Right cardiac atrium (tissue), 5 donors: ENCODE measurements around the gene LRRK1. TPM values are rescaled to one million over a fixed set of nuclear protein-coding genes. Genes with fewer than 3 reads are reported as not detected.
A peak's percentile ranks its signal among the peaks of the same experiment; 100 is the strongest.
"Not testable (repeated sequence)": the region's sequence is repeated elsewhere in the genome, so short reads cannot be mapped to it uniquely, and the experiment has no call there.

ENCODE experiments used
- ATAC-seq, 2 donors: fragments of 200-7000 bp; cut with Tn5 transposase; one replicate each; pipeline versions ENCODE4 v1.8.0 to v1.9.1; 2020; ENCODE audit warnings: moderate library complexity in 2 of 2, mild to moderate bottlenecking in 1 of 2
- DNase-seq, 3 donors: peaks; one replicate each; pipeline ENCODE4 v3.0.0-alpha.2; 2020
- H3K27ac ChIP-seq: one replicate; pipeline ENCODE4 v1.5.1; 2013; ENCODE audit warnings: mild to moderate bottlenecking, low read length, control low read depth, moderate library complexity
- H3K27me3 ChIP-seq: one replicate; pipeline ENCODE4 v1.6.1; 2013; ENCODE audit not compliant: control insufficient read depth, insufficient read depth
- H3K4me1 ChIP-seq: one replicate; pipeline ENCODE4 v1.6.1; 2013; ENCODE audit warnings: low read length; ENCODE audit not compliant: control insufficient read depth, insufficient read depth
- H3K4me3 ChIP-seq: one replicate; pipeline ENCODE4 v1.5.1; 2013; ENCODE audit warnings: low read length, control low read depth
- H3K9me3 ChIP-seq: one replicate; pipeline ENCODE4 v1.6.1; 2013; ENCODE audit warnings: low read length; ENCODE audit not compliant: control insufficient read depth
- WGBS: extraction: QIAGEN DNeasy Blood & Tissue Kit; methylation state at CpG from one replicate; pipeline ENCODE4 v1.1.7; 2013; 5-methylcytosine and 5-hydroxymethylcytosine counted together
- intact Hi-C, 4 donors: fragments of 100-400 bp; cut with DNase I; formaldehyde crosslinking; loops; one replicate each; pipeline versions ENCODE4 v1.11.0 to v1.14.0; 2022 to 2023
- polyA plus RNA-seq: library from polyadenylated mRNA; stranded (reverse); fragments of 200-250 nt; gene quantifications from one replicate; pipeline ENCODE4 v1.2.3, GENCODE V29; 2013
- total RNA-seq, 4 donors: library from RNA; stranded (reverse); fragmentation: NEBNext Ultra II Directional; extraction: Animal tissue kit (Norgen Biotek cat#: 25700); gene quantifications; one replicate each; pipeline ENCODE4 v1.2.1, GENCODE V29; 2021
- donor health status: healthy with polysubstance abuse.
- donor health status: DM: no; HTN: yes; CAD: no.
- donor health status: DM: no; HTN: no; CAD: no.
- donor health status: DM: no; HTN: yes; CAD: no; lungs with severe emphysema.
- donor health status: DM: yes; HTN: yes; CAD: no.

LRRK1 gene
- total and polyA plus RNA-seq, 5 donors = 2.9 to 7.6 (median 5.1) TPM

- intact Hi-C loops = loop anchor here in 1 of 4 donors (5.0 kb wide), 1 partner anchor 170 kb away; no protein-coding TSS in a partner anchor
- Histone ChIP-seq H3K27me3 (no peaks in the 10 kb centered on the region), H3K4me3 (no peak overlapping the region), H3K4me1 (peaks cover 12% of the 10 kb centered on the region), H3K9me3 (no peaks in the 10 kb centered on the region), H3K27ac (peak overlapping the region; percentile 78)
- DNase-seq (peak in 1 of 3 donors; percentile 38), ATAC-seq (no peak)
- WGBS = 63% methylated on average over 11 of the region's 11 CpGs
Observed at GRCh38 chr15:101092156-101092866, 173.2 kb downstream of the LRRK1 start.

DNA sequence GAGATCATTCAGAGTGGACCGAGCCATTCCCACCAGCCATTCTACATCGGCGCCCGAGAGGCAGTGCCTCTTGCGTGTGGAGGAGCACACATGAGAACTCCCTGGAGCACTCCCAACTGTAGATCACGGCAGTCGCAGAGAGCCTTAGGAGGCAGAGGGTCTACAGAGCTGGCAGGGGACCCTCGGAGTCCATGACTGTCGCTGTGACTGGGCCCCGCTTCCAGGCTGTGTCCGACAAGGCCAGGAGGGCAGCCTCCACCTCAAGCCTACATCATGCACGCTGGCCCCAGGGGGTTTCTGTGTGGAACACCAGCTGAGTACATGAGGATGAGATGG lies 173.7 kb downstream of the LRRK1 start:
- Histone ChIP-seq H3K27me3 (no peaks in the 10 kb centered on the region), H3K4me1 (peaks cover 12% of the 10 kb centered on the region), H3K9me3 (no peaks in the 10 kb centered on the region), H3K27ac (no peak overlapping the region), H3K4me3 (no peak overlapping the region)
- intact Hi-C loops = loop anchor here in 1 of 4 donors (5.0 kb wide), 1 partner anchor 169 kb away; no protein-coding TSS in a partner anchor
- DNase-seq (no peak), ATAC-seq (no peak)
- 97% methylated on average over 12 of the region's 12 CpGs for WGBS

DNA sequence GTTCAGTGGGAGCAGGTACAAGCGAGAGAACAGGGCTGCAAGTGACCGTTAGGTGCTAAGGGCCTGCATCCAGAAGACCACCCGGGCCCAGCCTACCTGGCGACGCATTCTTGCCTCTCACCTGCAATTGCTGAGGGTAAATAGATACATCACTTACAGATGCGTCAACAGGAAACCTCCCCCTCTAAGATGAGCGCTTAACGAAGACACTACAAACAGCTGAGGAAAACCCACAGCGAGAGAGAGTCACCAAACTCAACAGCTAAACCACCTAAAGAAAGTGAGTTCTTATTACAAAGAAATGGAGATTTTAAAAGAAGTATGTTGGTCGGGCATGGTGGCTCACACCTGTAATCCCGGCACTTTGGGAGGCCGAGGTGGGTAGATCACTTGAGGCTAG lies 174.8 kb downstream of the LRRK1 start:
- intact Hi-C loops = loop anchor here in 1 of 4 donors (5.0 kb wide), 1 partner anchor 168 kb away; no protein-coding TSS in a partner anchor

DNA sequence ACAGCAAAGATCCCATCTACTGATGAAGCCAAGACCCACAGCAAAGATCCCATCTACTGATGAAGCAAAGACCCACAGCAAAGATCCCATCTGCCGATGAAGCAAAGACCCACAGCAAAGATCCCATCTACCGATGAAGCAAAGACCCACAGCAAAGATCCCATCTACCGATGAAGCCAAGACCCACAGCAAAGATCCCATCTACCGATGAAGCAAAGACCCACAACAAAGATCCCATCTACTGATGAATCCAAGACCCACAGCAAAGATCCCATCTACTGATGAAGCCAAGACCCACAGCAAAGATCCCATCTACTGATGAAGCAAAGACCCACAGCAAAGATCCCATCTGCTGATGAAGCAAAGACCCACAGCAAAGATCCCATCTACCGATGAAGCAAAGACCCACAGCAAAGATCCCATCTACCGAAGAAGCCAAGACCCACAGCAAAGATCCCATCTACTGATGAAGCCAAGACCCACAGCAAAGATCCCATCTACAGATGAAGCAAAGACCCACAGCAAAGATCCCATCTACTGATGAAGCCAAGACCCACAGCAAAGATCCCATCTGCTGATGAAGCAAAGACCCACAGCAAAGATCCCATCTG lies 176.7 kb downstream of the LRRK1 start:
- H3K4me1 ChIP-seq, intact Hi-C loops, DNase-seq, H3K4me3 ChIP-seq, ATAC-seq, H3K9me3 ChIP-seq, H3K27ac ChIP-seq, H3K27me3 ChIP-seq: not testable (repeated sequence)
- WGBS = 84% methylated on average over 6 of the region's 6 CpGs

More for the DNA sequence above, 174.8 kb downstream of the LRRK1 start:
- ATAC-seq (no peak), DNase-seq (no peak)
- H3K9me3 ChIP-seq = no peaks in the 10 kb centered on the region
- H3K27me3 ChIP-seq = no peaks in the 10 kb centered on the region
- WGBS = 93% methylated on average over 12 of the region's 12 CpGs
- peaks cover 12% of the 10 kb centered on the region for H3K4me1 ChIP-seq
- H3K27ac ChIP-seq = no peak overlapping the region
- no peak overlapping the region for H3K4me3 ChIP-seq

DNA sequence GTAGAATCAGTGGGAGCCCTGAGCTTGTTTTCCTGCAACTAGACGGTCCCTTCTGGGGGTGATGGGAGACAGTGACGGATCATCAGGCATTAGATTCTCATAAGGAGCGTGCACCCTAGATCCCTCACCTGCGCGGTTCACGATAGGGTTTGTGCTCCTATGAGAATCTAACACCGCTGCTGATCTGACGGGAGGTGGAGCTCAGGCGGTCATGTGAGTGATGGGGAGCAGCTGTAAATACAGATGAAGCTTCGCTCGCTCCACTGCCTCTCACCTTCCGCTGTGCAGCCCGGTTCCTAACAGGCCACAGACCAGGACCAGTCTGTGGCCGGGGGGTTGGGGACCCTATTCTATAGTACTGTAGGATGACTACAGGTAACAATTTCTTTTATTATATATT lies 178.0 kb downstream of the LRRK1 start:
- H3K27ac ChIP-seq = no peak overlapping the region
- 97% methylated on average over 14 of the region's 14 CpGs for WGBS
- intact Hi-C loops = no loop called here
- H3K9me3 ChIP-seq = no peaks in the 10 kb centered on the region
- H3K4me1 ChIP-seq = peaks cover 5% of the 10 kb centered on the region
- H3K27me3 ChIP-seq = no peaks in the 10 kb centered on the region
- no peak overlapping the region for H3K4me3 ChIP-seq
- no peak for DNase-seq
- no peak for ATAC-seq

DNA sequence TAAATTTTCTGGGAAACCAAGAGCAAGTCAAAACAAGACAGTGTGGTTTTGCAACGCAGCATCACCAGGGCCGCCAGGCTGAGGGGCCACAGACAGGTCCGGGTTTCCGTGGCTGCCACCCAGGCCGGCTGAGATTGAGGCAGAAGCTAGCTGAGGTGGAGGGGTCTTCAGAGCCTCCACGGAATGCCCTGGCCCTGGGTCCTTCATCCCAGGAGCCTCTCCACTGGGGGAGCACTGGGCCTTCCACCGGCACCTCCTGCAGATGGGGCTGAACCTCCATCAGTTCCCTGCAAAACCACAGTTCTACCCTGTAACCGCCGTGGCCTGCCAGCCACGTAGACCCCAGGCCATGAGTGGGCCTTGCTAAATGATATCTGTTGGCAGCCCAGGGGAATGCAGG lies 180.0 kb downstream of the LRRK1 start:
- H3K27ac ChIP-seq = no peak overlapping the region
- H3K27me3 ChIP-seq = no peaks in the 10 kb centered on the region
- no peaks in the 10 kb centered on the region for H3K4me1 ChIP-seq
- no peak overlapping the region for H3K4me3 ChIP-seq
- intact Hi-C loops = no loop called here
- ATAC-seq (peak in 1 of 2 donors; percentile 17), DNase-seq (peak in 2 of 3 donors; percentile 22 to 32)
- 88% methylated on average over 10 of the region's 10 CpGs for WGBS
- no peaks in the 10 kb centered on the region for H3K9me3 ChIP-seq

DNA sequence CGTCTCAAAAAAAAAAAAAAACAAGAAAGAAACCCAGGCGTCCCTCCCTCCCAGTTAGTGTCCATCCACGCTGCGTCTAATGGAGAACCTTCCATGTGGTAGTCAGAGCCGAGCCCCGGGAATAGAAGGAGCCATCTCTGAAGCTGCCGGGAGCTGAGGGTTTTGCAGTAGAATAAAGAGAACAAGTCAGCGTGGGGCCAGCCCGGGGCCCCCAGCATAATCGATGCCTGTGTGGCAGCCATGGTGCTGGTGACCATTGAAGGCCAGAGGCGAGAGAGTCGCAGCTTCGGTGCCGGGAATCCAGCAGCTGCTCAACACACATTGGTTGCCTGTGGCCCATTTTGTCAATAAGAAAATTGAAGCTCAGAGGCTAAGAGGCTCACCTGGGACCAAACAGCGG lies 181.0 kb downstream of the LRRK1 start:
- Histone ChIP-seq H3K27me3 (no peaks in the 10 kb centered on the region), H3K27ac (no peak overlapping the region), H3K4me1 (no peaks in the 10 kb centered on the region), H3K9me3 (no peaks in the 10 kb centered on the region), H3K4me3 (no peak overlapping the region)
- intact Hi-C loops = no loop called here
- DNase-seq (peak in 1 of 3 donors; percentile 26), ATAC-seq (no peak)
- WGBS = 94% methylated on average over 15 of the region's 15 CpGs

- peak in 2 of 3 donors; percentile 25 to 41 for DNase-seq
- Histone ChIP-seq H3K9me3 (no peaks in the 10 kb centered on the region), H3K27ac (no peak overlapping the region), H3K4me1 (no peaks in the 10 kb centered on the region), H3K4me3 (no peak overlapping the region), H3K27me3 (no peaks in the 10 kb centered on the region)
- WGBS = 91% methylated on average over 29 of the region's 29 CpGs
- ATAC-seq = peak in 1 of 2 donors; percentile 14
- intact Hi-C loops = no loop called here
Observed at GRCh38 chr15:101100593-101101442, 181.7 kb downstream of the LRRK1 start.

DNA sequence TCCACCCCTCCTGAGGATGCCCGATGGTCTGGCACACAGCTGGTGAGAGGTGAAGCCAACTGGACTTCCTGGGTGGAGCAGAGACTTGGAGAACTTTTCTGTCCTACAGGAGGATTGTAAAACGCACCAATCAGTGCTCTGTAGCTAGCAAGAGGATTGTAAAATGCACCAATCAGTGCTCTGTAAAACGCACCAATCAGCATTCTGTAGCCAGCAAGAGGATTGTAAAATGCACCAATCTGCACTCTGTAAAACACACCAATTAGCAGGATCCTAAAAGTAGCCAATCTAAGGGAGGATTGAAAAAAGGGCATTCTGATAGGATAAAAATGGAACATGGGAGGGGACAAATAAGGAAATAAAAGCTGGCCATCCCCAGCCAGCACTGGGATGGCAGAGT lies 182.5 kb downstream of the LRRK1 start:
- Histone ChIP-seq H3K9me3 (no peaks in the 10 kb centered on the region), H3K4me3 (no peak overlapping the region), H3K27ac (no peak overlapping the region), H3K4me1 (no peaks in the 10 kb centered on the region), H3K27me3 (no peaks in the 10 kb centered on the region)
- peak in 1 of 3 donors; percentile 2 for DNase-seq
- intact Hi-C loops = no loop called here
- ATAC-seq = no peak
- WGBS = 97% methylated on average over 3 of the region's 3 CpGs

DNA sequence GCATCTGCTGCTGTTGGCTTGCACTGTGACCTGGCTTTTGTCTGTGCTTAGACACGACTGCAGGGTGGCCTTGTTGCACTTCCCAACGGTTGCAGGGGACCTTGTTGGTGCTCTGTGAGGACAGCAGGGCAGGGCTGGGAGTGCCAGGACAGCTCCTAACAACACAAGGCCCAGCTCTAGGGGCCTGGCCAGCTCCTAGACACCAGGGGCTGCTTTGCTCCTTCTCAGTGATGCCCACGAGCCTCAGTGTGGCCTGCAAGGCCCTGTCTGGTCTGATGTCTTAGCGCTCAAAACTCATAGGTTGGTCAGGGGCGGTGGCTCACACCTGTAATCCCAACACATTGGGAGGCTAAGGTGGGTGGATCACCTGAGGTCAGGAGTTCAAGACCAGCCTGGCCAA lies 183.6 kb downstream of the LRRK1 start:
- no peak overlapping the region for H3K4me3 ChIP-seq
- H3K4me1 ChIP-seq = no peaks in the 10 kb centered on the region
- H3K27ac ChIP-seq = no peak overlapping the region
- DNase-seq (peak in 1 of 3 donors; percentile 6), ATAC-seq (no peak)
- intact Hi-C loops = no loop called here
- 80% methylated on average over 5 of the region's 5 CpGs for WGBS
- H3K9me3 ChIP-seq = no peaks in the 10 kb centered on the region
- H3K27me3 ChIP-seq = no peaks in the 10 kb centered on the region

- no peak overlapping the region for H3K4me3 ChIP-seq
- H3K4me1 ChIP-seq = no peaks in the 10 kb centered on the region
- no peaks in the 10 kb centered on the region for H3K9me3 ChIP-seq
- 81% methylated on average over 8 of the region's 8 CpGs for WGBS
- ATAC-seq = peak in 1 of 2 donors; percentile 9
- intact Hi-C loops = no loop called here
- peak in 1 of 3 donors; percentile 46 for DNase-seq
- no peaks in the 10 kb centered on the region for H3K27me3 ChIP-seq
- H3K27ac ChIP-seq = no peak overlapping the region
Observed at GRCh38 chr15:101103598-101103997, 184.4 kb downstream of the LRRK1 start.
